GM19351 (cell line): ENCODE data around the gene HMX3.

Source experiments
- ATAC-seq: cut with Tn5 transposase; IDR thresholded peaks from one replicate; pipeline ENCODE4 v1.9.1; 2021; ENCODE audit warnings: mild to moderate bottlenecking, moderate library complexity; ENCODE audit not compliant: unreplicated experiment

HMX3 gene

GRCh38 chr10:123146894-123147634, 11.3 kb downstream of the HMX3 start:
- no peak for ATAC-seq

DNA sequence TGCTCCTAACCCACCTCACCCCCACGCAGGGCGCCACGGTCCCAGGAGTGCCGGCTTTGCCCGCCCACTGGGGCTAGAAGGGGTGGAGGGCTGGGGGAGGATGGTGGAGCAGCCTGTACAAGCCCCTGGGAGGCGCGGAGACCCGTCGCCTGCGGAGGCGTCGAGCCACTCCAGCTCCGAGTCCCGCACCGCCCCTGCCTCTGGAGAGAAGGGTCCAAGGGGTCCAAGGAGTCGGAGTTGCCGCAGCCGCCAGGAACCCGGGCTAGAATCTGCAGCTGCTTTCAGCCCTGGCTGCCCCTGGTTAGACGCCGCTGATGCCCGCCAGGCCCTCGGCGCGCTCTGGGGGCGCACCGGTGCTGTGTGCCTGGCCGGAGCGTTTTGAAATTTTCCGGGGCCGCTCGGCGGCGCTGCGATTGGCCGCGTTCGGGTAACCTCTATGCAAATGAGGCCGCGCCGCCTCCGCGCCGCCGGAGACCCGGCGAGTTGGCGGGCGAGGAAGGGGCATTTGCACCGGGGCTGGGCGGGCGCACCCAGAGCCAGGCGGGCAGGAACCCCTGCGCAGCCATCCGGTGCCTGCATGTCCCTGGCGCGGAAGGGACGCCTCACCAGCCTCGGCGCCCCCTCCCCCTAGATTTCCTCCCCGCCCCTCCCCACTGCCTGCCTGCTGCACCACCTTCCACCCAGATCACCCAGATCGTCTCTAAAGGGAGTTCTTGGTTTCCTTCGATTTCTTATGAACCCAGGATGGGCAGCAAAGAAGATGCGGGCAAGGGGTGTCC, 12.1 kb downstream of the HMX3 start, which contains the start of gene HMX2:
HMX2 (plus strand) TSS at position 502 of the 779 bp plus-strand sequence; CDS start at position 745, 243 bp downstream.
- ATAC-seq = peak; percentile 41

- ATAC-seq = no peak
Measured at GRCh38 chr10:123148414-123149161, 12.8 kb downstream of the HMX3 start.

DNA sequence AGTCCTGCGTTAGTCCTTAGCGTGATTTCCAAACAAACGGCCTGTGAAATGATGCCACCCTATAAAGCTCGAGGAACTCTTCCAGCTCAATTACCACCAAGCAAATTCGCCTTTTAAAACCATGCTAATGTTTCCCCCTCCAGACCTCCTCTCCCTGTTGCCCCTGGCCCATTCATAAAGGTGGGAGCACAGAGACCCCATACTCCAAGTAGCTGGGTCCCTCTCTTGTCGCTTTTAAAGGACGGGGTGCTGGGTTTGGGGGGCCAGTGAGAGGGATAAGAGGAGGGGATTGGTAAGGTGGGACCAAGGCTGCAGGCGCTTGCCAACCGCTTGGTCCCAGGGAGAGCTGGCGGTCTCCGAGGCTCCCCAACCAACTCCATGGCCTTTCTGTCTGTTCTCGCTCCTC, 13.4 kb downstream of the HMX3 start:
- no peak for ATAC-seq

- ATAC-seq = no peak
Measured at GRCh38 chr10:123149568-123150270, 13.9 kb downstream of the HMX3 start.

- ATAC-seq = no peak
Measured at GRCh38 chr10:123150271-123150985, 14.7 kb downstream of the HMX3 start.

- no peak for ATAC-seq
Measured at GRCh38 chr10:123150986-123151736, 15.4 kb downstream of the HMX3 start.

GRCh38 chr10:123151737-123152135, 16.0 kb downstream of the HMX3 start:
- ATAC-seq = no peak

- no peak for ATAC-seq
Measured at GRCh38 chr10:123153486-123154091, 17.8 kb downstream of the HMX3 start.

- ATAC-seq = peak; percentile 83
Measured at GRCh38 chr10:123154092-123154710, 18.4 kb downstream of the HMX3 start, which contains the start of gene BUB3. BUB3 (plus strand) TSS chr10:123154402; CDS start chr10:123154918, 516 bp downstream.

GRCh38 chr10:123154711-123155505, 19.1 kb downstream of the HMX3 start:
- ATAC-seq = peak; percentile 40

DNA sequence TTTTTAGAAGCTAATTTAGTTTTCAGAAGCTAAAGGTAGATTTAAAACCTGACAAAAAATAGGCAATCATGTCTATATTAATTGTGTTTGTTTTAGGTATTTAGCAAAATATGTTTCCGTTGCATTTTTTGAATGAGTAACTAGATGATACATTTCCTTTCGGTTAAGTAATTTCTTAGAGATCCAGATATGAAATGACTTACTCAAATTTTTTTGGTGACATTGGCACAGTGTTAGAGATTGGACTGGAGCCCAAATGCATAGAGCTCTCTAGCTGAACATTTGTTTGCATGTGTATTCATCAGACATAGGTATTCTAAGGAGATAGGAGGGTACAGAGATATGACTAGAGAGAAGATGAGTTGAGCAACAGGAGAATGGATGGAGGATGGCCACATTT, 20.3 kb downstream of the HMX3 start:
- ATAC-seq = no peak

- ATAC-seq = no peak
Measured at GRCh38 chr10:123157210-123157609, 21.4 kb downstream of the HMX3 start.

DNA sequence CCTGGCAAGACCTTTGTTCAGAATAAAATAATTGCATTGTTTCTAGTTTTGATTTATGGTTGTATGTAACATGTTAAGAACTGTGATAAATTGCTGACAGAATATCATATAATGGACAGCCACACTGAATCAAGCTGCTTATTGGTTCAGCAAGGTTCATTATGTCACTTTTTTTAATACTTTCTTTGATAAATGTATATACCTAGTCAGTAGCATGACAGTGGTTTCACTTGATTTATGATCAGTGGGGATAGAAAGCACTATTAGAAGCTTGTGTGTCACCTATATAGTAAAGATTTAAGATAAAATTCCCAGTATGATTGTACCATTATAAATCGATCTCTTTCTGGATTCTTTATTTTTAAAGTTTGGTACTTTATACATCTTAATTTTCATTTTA, 22.9 kb downstream of the HMX3 start:
- no peak for ATAC-seq

DNA sequence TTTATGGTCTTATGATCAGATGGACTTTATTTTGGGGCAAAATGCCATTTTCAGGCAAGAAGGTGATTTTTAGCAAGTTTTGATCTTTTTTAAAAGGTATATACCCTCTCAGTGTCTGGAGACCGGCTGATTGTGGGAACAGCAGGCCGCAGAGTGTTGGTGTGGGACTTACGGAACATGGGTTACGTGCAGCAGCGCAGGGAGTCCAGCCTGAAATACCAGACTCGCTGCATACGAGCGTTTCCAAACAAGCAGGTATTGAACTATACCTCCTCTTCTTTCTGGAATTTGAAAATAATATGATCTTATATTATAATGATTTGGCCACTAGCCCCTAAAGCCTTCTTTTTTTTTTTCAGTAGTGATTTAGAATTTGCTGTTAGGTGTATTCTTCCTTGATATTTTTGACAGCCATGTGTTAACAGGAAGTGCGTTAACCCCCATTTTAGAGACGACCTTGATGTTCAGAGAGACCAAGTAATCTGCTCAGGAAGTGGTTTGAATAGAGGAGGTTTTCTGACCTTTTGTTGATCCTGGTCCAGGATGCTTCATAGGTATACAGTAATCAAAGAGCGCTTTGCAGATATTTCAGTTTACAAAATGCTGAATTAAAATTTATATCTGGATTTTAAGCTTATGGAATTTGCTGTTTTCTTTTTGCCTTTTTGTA, 24.7 kb downstream of the HMX3 start:
- ATAC-seq = no peak

GRCh38 chr10:123164319-123164718, 28.5 kb downstream of the HMX3 start:
- no peak for ATAC-seq

GRCh38 chr10:123165445-123166072, 29.8 kb downstream of the HMX3 start:
- no peak for ATAC-seq
